ENCODE measurements around the gene LAMB1. TPM values are rescaled to one million over a fixed set of nuclear protein-coding genes. Genes with fewer than 3 reads are reported as not detected.

Gene LAMB1
- total RNA-seq, 1 experiment from 2014 or later: 32.0 TPM

DNA sequence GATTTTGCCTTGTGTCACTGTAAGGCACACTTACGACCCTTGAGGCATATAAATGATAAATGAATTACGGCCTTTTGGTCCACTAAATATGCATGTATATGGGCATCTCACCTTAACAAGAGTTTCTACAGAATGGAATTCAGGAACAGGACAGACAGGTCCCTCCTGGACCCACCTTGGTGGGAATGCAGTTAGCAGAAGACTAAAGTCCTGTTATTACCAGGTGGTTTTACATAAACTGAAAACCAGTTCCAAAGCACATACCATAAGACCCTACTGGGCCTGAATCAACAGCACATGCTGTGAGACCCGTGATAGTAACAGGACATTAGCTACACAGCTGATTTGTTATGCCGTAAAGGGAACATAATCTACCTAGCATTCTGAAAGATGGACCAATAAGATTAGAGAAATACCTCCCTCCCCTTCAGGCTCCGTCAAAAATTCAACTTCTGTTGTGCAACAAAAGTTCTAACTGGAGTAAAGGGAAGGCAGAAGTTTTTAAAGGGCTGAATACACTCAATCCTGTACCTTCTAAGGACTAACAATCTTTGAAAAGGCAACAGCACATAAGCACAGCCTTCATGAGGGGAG, 24.0 kb downstream of the LAMB1 start:
- H3K27me3 ChIP-seq (ENCODE audit: insufficient read depth, low read length): no peaks in the 10 kb centered on the region
- no peaks in the 10 kb centered on the region for H3K79me2 ChIP-seq (ENCODE audit: insufficient read depth, low read length)
- intact Hi-C loops (cut with micrococcal nuclease): no loop called here
- H2AFZ ChIP-seq (ENCODE audit: low read depth, low read length, poor library complexity, severe bottlenecking): no peak overlapping the region
- BruUV-seq (replicated peaks): no TSS peak
- H3K9me3 ChIP-seq (ENCODE audit: control insufficient read depth in 1 of 2, insufficient read depth in 1 of 2, low read depth in 1 of 2, low read length in 2 of 2): no peaks in the 10 kb centered on the region
- ChIA-PET CTCF (no interaction called here), POLR2A (interaction anchor here (0.7 kb wide), 1 partner anchor 824 kb away, joined by 3 read pairs; no protein-coding TSS in a partner anchor), RAD21 (ENCODE audit: low non-redundant PET in 1 of 2, low total read pairs in 2 of 2, uncharacterized antibody in 2 of 2, unreplicated experiment in 2 of 2) (no interaction called here)
- H3K4me1 ChIP-seq (ENCODE audit: control insufficient read depth in 1 of 2, insufficient read depth in 2 of 2, low read length in 2 of 2): no peaks in the 10 kb centered on the region
- H3K27ac ChIP-seq (ENCODE audit: low read depth, low read length): no peak overlapping the region
- no peak overlapping the region for H3K4me3 ChIP-seq (replicated peaks in 1 of 2; ENCODE audit: low read depth in 1 of 2, low read length in 2 of 2)
- no peak for ATAC-seq
- H4K20me1 ChIP-seq (ENCODE audit: insufficient read depth): no peaks in the 10 kb centered on the region
- no peaks in the 10 kb centered on the region for H3K9me2 ChIP-seq (ENCODE audit: insufficient read depth)
- no peak for DNase-seq (ENCODE audit: low read depth, low spot score)
- H3K9ac ChIP-seq (ENCODE audit: low read length): no peak overlapping the region
- TF ChIP-seq SIN3A (IDR thresholded peaks at IDR 0.05; ENCODE audit: low read depth) (no peak), EZH2phosphoT487 (IDR thresholded peaks at IDR 0.05; ENCODE audit: borderline replicate concordance) (no peak), POLR2A (IDR thresholded peaks at IDR 0.05; ENCODE audit: borderline replicate concordance, extremely low read depth, insufficient read depth, insufficient read length) (no peak), ZFX (IDR thresholded peaks at IDR 0.05) (no peak), YY1 (IDR thresholded peaks at IDR 0.05; ENCODE audit: extremely low read depth, insufficient replicate concordance, low read depth, low read length) (no peak)
- TF ChIP-seq, protein P1, sequence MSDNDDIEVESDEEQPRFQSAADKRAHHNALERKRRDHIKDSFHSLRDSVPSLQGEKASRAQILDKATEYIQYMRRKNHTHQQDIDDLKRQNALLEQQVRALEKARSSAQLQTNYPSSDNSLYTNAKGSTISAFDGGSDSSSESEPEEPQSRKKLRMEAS (IDR thresholded peaks at IDR 0.05): no peak
- peaks cover 5 to 10% of the 10 kb centered on the region in 2 experiments; a peak in 2 of 4 replicates for H3K36me3 ChIP-seq (ENCODE audit: control insufficient read depth in 1 of 2, insufficient read depth in 2 of 2, low read length in 2 of 2)
- H3K4me2 ChIP-seq (ENCODE audit: low read length): no peak overlapping the region

DNA sequence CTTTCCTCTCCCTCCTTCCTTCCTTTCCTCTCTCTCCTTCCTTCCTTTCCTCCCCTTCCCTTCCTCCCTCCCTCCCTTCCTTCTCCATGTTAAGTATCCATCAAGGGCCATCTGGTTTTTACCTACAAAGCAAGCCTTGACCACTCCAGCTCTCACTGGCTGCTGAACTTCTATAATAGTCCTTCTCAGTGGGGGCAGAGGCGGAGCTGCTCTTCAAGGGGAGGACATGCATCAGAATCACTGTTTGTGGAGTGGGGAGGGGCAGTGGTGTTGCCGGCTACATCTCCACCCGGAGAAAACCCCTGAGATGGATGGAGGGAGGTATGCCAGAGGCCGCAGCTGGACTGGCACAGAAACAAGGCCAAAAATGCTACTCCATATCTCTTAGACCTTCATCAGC, 25.9 kb downstream of the LAMB1 start:
- H2AFZ ChIP-seq (ENCODE audit: low read depth, low read length, poor library complexity, severe bottlenecking): no peak overlapping the region
- H3K9me3 ChIP-seq (ENCODE audit: control insufficient read depth in 1 of 2, insufficient read depth in 1 of 2, low read depth in 1 of 2, low read length in 2 of 2): no peaks in the 10 kb centered on the region
- H3K9ac ChIP-seq (ENCODE audit: low read length): no peak overlapping the region
- H3K4me2 ChIP-seq (ENCODE audit: low read length): no peak overlapping the region
- ATAC-seq (no peak), DNase-seq (ENCODE audit: low read depth, low spot score) (no peak)
- ChIA-PET CTCF (no interaction called here), RAD21 (ENCODE audit: low non-redundant PET in 1 of 2, low total read pairs in 2 of 2, uncharacterized antibody in 2 of 2, unreplicated experiment in 2 of 2) (no interaction called here), POLR2A (no interaction called here)
- no peaks in the 10 kb centered on the region for H3K4me1 ChIP-seq (ENCODE audit: control insufficient read depth in 1 of 2, insufficient read depth in 2 of 2, low read length in 2 of 2)
- H3K27ac ChIP-seq (ENCODE audit: low read depth, low read length): no peak overlapping the region
- H3K36me3 ChIP-seq (ENCODE audit: control insufficient read depth in 1 of 2, insufficient read depth in 2 of 2, low read length in 2 of 2): peaks cover 5 to 10% of the 10 kb centered on the region in 2 experiments; a peak in 2 of 4 replicates
- intact Hi-C loops (cut with micrococcal nuclease): no loop called here
- no TSS peak for BruUV-seq (replicated peaks)
- no peak overlapping the region for H3K4me3 ChIP-seq (replicated peaks in 1 of 2; ENCODE audit: low read depth in 1 of 2, low read length in 2 of 2)
- TF ChIP-seq FOSL1 (IDR thresholded peaks at IDR 0.05; ENCODE audit: low read depth): no peak
- TF ChIP-seq POLR2A (IDR thresholded peaks at IDR 0.05; ENCODE audit: borderline replicate concordance, extremely low read depth, insufficient read depth, insufficient read length): no peak
- TF ChIP-seq RAD21 (IDR thresholded peaks at IDR 0.05; ENCODE audit: low read depth): no peak
- no peak for TF ChIP-seq SP1 (IDR thresholded peaks at IDR 0.05; ENCODE audit: low read depth)
- no peak for TF ChIP-seq EZH2phosphoT487 (IDR thresholded peaks at IDR 0.05; ENCODE audit: borderline replicate concordance)
- no peaks in the 10 kb centered on the region for H4K20me1 ChIP-seq (ENCODE audit: insufficient read depth)
- no peaks in the 10 kb centered on the region for H3K79me2 ChIP-seq (ENCODE audit: insufficient read depth, low read length)
- H3K27me3 ChIP-seq (ENCODE audit: insufficient read depth, low read length): no peaks in the 10 kb centered on the region
- H3K9me2 ChIP-seq (ENCODE audit: insufficient read depth): no peaks in the 10 kb centered on the region

Data from HCT116 (cell line).